ENCODE measurements around the gene MDM4.
A peak's percentile ranks its signal among the peaks of the same experiment; 100 is the strongest.

The MDM4 gene

DNA sequence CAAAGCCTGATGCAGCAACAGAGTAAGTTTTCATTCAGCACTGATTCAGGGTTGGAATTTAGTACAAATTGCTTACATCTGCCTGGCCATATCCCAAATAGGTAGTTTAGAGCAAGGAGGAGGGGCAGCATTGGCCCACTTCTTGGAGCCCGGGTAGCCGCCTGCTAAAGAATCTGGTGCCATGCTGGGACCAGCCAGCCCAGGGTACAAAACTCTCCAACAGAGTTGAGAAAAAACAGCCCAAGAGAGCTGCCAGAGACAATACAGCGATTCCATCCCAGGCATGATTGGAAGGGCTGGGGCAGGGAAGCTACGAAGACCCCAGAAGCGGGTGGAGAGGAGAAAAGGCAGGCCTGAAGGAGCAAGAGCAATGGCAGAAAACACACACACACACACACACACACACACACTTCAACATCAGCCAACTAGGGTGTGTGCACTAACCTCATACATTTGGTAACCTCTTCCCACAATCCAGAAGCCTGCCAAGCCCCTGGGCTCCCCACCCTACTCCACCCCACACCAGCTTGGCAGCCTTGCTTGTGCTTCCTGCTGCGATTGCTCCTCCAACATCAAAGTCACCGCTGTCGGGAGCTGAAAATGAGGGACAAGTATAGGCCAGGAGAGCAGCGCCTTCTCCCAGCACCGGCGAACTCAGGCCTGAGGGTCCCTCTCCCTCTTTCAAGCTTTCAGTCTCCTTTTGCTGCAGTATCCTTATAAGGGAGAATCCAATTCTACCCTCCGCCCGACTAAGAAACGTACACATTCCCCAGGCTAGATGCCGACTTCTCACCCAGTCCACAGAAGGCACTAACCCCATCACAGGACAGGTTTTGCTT, 22.8 kb upstream of the MDM4 start:
- peak; percentile 26 for DNase-seq

DNA sequence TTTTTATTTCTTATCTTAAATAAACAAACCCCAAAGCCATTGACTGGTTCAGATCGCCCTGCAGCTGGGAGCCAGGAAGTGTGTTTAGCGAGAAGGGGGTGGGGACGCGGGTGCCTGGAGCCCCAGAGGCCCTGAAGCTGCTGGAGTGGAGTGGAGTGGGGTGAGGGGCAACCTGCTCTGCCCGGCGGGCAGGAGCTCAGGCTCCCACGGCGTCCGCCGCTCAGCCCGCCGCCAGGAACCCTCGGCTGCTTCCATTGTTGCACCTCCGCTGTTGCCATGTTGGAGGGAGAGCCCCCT, 22.3 kb upstream of the MDM4 start:
- peak; percentile 69 for DNase-seq

DNA sequence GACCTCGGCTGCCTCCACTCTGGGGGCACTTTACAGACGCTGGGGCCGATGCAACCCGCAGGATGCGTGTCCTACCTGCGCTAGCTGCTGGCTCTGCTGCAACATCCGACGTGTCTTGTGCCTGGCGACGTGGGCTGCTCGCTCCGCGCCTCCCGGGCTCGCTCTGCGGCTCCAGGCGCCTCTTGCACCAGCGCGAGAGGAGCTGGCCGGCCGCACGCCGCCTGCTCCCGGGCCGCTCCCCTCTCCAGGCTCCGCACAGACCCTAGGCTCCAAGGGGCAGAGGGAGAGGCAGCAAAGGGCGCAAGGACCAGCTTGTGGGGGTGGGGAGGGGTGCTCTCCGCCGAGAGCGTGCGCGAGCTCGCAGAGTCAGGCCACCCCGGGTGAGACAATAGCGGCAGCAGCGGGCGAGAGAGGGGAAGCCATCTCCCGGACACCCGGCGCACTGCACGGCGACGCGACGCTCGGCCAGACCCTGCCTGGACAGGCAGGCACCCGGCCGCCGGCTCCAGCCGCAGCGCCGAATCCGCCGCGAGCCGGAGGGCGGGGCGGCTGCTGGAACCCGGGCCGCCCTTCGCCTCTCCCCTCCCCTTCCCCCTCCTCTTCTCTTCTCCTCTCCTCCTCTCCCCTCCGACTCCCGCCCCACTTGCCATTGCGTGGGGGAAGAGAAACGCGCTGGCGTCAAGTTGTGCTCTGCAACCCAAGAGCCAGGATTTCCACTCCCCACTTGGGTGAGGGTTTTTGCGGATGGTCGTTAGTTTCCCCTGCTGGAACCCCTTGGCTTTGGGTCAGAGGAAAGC, 21.7 kb upstream of the MDM4 start, which contains the start of gene PIK3C2B:
PIK3C2B (minus strand) TSS at position 525 of the 797 bp plus-strand sequence. CDS start 25,003 bp downstream, outside the sequence.
- peak; percentile 80 for DNase-seq

DNA sequence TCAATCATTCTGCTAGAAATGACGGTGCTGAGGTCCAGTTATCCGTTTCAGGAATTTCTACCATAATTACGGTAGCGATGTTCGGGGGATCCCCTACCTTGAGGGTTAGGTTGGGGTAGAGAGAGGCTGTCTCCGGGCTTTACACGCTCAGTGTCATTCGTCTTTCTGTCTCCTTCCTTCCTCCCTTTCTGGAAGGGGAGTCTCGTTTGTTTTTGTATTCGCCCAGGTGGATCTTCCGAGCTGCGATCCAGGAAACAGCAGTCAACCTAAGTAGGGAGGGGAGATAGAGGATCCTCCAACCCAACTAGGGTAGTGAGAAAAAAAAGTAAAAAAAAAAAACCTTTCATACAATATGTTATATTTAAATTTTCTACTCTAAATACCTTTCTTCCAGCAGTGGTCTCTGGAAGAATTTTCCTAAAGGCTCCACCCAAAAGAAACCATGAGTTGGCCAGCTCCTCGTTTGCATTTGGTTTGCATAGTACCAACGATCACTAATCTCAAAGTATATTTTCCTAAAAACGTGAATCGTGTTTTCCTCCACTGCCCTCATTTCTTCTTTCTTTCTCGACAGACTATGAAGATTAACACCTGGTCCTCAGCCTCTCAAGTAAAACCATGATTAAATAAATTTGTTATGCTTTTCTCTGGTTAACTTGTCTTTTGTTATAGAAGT, 21.0 kb upstream of the MDM4 start:
- DNase-seq, result no peak

DNA sequence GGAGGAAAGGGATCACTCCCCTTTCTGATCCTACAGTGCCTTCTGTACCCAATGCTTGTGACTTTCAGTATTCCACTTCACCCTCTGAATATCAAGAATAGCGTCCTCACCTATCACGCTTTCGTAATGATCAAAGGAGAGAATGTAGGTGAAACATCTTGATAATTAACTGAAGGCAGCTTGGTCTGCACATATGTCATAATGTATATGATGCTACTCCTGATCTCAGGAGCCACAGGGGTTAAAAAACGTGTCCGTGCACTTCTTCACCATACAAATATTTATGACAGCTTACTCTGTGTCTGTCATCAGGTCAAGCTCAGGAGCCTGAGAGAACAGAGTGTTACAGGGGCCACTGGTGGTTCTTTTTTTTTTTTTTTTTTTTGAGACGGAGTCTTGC, 20.4 kb upstream of the MDM4 start:
- DNase-seq, result no peak

DNA sequence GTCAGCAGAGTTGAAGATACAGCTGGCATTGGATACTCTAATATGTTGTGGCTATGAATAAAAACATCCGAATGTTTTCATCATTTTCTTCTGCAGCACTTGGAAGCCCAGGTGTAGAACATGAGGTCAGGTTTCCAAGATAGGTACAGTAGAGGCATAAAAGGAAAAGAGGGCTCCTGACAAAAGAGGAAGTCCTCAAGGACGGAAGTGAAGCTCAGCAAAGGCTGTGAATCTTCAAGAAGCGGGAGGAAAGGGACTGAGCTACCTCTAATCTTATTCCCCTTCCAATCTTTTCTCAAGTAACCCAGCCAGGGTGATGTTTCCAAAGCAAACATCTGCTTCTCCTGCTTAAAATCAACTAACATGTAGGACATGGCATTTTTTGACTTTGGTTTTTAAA, 17.2 kb upstream of the MDM4 start:
- DNase-seq, result no peak

DNA sequence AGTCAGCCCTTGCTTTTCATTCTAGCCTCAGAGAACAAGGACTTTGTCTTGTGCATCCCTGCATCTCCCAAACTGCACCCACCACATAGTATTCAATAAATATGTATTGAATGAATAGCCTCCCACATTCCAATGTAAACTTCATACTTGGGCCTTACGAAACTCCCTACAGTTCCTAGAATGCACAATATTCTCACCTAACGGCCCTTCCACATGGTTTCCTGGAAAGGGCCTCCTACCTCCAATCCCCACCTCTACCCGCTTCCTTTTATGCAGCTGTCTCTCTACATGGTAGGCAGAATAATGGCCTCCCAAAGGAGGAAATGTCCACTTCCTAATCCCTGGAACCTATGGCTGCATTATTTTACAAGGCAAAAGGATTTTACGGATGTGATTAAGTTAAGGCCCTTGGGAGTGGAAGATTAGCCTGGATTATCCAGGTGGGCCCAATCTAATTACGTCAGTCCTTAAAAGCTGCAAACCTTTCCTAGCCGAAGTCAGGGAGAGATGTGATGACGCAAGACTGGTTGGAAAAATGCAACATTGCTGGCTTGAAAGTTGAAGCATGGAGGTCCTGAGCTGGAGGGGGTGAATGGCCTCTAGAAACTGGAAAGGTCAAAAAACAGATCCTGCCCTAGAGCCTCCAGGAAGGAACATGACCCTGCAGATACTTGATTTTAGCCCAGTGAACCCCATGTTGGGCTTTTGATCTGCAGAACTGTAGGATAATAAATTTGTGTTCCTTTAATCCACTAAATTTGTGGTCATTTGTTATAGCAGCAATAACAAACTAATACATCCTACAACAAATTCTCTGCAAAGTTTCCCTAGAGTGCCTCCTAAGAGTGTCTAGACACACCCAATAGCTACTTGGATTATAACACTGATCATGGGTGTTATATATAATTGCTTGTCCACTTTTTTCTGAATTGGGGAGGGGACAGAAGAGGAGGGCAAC, 16.4 kb upstream of the MDM4 start:
- DNase-seq, result no peak

DNA sequence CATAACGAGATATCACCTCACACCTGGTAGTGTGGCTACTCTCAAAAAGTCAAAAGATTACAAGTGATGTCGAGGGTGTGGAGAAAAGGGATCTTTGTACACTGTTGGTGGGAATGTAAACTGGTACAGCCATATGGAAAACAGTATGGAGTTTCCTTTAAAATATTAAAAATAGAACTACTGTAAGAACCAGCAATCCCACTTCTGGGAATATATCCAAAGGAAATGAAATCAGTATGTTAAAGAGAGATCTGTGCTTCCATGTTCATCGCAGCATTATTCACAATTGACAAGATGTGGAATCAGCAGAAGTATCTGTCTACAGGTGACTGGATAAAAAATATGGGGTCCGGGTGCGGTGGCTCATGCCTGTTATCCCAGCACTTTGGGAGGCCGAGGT, 14.0 kb upstream of the MDM4 start:
- no peak for DNase-seq

DNA sequence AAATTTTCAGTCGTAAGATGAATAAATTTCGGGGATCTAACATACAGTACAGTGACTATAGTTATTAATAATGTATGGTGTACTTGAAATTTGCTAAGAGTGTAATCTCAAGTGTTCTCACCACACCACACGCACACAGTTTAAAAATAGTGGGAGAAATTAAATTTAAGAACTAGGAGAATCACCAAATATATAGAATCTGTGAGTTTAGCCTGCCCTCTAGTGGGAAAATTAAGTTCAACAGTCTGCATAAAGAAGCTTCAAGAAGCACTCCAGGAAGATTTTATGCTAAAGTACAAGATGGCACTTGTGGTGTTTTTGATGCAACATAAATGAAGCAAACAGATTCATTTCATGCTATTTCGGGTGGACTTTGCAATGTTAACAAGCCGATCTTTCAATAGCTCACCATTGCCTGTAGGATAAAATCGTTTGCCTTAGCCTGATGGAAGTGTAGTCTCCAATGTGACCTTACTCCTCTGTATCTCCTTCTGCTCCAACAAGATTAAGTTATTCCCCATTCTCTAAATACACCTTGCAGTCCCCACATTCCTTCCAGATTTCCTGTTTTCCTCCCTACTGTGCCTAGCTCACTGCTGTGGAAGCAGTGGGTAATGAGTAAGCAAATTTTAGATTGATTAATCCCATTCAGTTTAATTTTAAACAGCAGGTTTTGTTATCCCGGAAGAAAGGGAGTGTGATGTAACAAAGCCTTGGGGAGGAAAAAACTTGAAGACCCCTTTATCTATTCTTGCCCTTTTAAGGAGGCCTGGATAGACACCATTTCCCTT, 12.9 kb upstream of the MDM4 start:
- peak; percentile 79 for DNase-seq

DNA sequence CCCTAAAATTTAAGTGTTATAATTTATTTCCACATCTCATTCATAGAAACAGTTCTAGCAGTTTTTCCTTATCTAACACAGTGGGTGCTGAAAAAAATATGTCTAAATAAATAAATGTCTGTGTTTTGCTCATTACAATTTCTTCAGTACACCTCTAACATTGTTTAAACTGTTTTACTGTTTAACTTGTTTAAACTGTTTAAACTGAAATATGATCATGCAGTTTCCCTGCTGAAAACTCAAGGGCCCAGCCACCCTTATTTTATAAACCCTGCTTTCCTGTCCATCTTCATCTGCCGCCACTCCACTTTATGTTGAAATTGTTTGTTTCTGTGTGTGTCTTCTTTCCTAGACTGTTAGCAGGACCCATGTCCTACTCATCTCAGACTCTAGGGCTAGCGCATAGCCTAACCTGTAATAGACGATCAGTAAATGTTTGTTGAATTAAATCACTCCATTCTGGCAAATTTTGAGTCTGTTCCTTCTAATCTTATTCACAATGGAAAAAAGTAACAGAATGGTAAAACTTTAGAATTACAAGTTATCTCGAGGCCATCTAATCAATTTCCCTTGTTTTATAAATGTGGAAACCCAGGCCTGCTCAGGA, 12.2 kb upstream of the MDM4 start:
- DNase-seq, result no peak

DNA sequence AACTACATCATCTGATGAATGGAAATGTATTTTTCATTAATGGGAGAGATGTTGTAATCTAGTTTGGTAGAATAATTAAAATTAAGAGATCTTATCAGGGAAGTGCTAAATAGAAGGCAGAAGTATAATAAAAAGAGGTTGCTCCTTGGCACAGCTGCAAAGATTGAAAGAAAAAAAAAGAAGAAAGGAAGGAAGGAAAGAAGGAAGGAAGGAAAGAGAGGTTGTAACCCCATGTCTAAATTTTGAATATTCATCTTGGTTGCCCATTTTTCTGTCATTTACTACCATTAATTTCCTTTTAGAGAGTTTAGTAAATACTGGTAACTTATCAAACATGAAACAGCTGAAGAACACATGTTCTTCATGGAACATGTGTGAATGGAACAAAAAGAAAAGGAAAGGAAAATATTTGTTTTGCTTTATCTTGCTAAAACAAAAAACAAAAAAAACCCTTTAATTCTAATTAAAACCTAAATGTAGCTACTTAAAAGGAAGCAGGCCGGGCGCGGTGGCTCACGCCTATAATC, 10.5 kb upstream of the MDM4 start:
- no peak for DNase-seq

DNA sequence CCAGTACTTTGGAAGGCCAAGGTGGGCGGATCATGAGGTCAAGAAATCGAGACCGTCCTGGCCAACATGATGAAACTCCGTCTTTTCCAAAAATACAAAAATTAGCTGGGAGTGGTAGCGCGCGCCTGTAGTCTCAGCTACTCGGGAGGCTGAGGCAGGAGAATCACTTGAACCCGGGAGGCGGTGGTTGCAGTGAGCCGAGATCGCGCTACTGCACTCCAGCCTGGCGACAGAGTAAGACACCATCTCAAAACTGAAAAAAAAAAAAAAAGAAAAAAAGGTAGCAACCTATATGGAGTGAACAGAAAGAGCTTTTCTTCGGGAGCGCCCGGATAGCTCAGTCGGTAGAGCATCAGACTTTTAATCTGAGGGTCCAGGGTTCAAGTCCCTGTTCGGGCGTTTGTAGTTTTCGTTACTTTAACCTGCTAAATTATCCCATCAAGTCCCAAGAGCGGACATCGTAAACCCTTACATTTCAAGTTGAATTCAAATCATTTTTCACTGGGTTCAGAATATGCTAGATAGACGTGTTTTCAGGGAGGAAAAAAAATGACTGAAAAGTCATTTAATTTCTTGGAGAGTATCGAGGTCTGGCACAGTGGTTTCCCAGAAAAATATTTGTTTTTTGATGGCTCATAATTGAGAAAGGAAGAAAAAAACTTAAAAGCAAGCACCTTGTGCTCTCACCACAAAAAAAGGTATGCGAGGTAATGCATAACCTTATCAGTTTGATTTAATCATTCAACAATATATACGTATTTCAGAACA, 9.8 kb upstream of the MDM4 start:
- DNase-seq, result peak; percentile 90

DNA sequence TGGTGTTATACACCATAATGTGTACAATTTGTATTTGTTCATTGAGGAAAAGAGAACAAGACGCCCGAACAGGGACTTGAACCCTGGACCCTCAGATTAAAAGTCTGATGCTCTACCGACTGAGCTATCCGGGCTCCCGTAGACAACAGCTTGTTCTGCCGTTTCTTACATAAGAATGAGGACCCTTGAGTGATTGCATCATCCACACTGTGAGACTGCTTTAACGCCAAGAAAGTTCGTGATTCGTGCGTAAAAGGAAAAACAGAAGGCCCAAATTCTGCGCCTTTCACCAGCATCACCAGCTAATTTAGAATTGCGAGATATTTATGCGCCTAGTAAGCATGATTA, 9.3 kb upstream of the MDM4 start:
- peak; percentile 95 for DNase-seq

DNA sequence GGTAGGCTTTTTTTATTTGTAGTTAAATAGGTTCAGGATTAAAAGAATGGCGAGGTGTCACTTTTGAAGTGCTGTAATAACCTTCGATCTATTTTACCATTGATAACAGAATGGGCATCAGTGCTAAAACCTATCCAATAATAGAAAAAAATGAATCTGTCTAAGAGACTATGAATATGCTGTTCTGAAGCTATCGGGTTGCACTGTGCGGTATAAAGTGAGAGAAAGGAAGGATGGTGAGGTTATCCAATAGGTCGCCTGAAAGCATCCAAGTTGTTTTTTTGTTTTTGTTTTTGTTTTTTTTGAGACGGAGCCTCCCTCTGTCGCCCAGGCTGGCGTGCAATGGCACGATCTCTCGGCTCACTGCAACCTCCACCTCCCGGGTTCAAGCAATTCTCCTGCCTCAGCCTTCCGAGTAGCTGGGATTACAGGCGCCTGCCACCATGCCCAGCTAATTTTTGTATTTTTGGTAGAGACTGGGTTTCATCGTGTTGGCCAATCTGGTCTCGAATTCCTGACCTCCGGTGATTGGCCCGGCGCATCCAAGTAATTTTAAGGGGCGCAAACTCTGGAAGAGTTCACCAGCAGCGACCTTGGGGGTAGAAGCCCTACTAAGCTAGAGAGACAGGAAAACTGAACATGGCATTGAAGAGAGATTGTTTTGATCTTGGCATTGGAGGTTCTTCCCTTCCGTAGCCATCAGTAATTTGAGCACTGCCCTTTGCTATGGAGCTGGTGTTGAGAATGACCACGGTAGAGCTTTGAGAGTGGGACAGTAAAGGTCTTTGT, 8.7 kb upstream of the MDM4 start:
- peak; percentile 42 for DNase-seq

DNA sequence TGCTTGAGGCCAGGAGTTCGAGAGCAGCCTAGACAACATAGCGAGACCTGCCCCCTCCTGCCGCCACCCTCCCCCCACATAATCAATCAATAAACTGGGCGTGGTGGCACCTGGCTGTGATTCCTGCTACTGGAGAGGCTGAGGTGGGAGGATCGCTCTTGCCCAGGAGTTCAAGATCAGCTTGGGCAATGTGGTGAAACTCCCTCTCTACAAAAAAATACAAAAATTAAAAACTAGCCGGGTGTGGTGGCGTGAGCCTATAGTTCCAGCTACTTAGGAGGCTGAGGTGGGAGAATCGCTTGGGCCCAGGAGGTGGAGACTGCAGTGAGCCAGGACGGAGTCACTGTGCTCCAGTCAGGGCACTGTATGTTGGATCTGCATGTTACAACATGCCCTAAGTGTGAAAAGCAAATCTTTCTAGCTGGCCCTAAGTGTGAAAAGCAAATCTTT, 7.0 kb upstream of the MDM4 start:
- no peak for DNase-seq

DNA sequence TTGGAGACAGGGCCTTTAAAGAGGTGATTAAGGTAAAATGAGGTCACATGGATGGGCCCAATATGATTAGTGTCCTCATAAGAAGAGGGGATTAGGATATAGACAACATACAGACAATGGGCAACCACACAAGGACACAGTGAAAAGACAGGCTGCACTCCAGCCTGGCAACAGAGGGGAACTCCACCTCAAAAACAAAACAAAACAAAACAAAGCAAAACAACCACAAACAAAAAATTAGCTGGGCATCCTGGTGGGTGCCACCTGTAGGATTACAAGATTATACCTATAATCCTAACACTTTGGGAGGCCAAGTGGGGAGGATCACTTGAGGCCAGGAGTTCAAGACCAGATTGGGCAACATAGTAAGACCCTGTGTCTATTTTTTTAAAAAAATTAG, 4.8 kb upstream of the MDM4 start:
- no peak for DNase-seq

DNA sequence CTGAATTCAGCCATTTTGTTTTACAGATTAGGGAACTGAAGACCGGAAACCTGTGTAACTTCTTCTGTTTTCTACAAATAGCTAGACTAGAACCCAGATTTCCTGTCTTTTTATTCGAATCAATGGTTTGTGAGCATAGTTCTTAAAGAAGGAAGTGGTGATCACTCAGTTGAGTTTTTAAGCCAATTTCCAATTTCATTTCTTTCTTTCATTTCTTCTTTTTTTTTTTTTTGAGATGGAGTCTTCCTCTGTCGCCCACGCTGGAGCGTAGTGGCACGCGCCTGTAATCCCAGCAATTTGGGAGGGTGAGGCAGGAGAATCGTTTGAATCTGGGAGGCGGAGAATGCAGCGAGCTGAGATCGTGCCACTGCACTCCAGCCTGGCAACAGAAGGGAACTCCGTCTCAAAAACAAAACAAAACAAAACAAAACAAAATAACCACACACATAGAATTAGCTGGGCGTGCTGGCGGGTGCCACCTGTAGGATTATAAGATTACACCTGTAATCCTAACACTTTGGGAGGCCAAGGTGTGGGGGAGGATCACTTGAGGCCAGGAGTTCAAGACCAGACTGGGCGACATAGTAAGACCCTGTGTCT, 3.0 kb upstream of the MDM4 start:
- peak; percentile 51 for DNase-seq

DNA sequence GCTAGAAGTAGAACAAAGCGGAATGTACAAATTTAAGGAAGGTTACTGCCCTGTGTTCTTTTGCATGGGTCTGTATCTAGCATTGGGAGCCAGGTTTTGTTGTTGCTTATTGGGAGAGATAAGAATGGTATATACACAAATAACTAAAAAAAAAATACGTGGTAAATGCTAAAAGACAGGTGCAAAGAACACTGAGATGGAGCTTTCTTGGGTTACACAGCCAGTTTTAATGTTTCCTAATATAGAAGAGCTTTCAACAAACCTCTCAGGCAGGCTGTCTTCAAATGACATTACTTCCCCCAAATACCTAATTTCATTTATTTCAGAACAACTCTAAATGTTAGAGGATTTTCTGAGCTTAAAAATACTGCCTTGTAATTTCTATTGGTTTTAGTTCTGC, 1.4 kb upstream of the MDM4 start:
- DNase-seq, result no peak

DNA sequence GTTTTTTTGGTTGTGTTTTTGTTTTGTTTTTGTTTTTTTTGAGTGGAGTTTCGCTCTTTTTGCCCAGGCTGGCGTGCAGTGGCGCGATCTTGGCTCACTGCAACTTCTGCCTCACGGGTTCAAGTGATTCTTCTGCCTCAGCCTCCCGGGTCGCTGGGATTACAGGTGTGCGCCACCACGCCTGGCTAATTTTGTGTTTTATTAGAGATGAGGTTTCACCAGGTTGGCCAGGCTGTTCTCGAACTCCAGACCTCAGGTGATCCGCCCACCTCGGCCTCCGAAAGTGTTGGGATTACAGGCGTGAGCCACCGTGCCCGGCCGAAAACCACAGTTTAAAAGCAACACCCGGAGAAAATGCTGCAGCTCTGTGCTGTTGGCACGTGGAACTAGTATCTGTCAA, 1.2 kb downstream of the MDM4 start:
- DNase-seq, result peak; percentile 41

Data from activated CD4-positive, alpha-beta T cell treated with anti-CD3 and anti-CD28 coated beads, Interleukin-2, Interleukin-6, amounts not matched to agents 100 ng/mL and 50 ng/mL, durations not matched to agents 16 hours and 8 hours (primary cell).